HEK293T (cell line): ENCODE measurements around the gene ACOD1.

Experiments used
- CTCF ChIA-PET: fragments of 350-600 bp; formaldehyde crosslinking; extraction: SDS; loops from one replicate; lab custom pipeline; 2021; ENCODE audit warnings: antibody characterized with exemption, inconsistent platforms; lab: Yijun Ruan, JAX
- POLR2A ChIA-PET: fragments of 350-600 bp; formaldehyde crosslinking; extraction: SDS; loops from one replicate; lab custom pipeline; 2020; ENCODE audit warnings: antibody characterized with exemption, inconsistent platforms; lab: Yijun Ruan, JAX
- DNase-seq: peaks from one replicate; pipeline ENCODE4 v3.0.0; 2012; ENCODE audit warnings: mixed read lengths; ENCODE audit errors: extremely low spot score
- ARNT ChIP-seq: fragments of 450-650 bp; IDR thresholded peaks from 2 replicates; pipeline ENCODE4 v1.6.1; 2017; ENCODE audit warnings: mild to moderate bottlenecking
- BHLHE40 ChIP-seq: fragments of 450-650 bp; IDR thresholded peaks from 2 replicates; pipeline ENCODE4 v1.6.1; 2016; ENCODE audit warnings: mild to moderate bottlenecking, moderate library complexity, borderline replicate concordance
- CTBP1 ChIP-seq: fragments of 450-650 bp; IDR thresholded peaks from 2 replicates; pipeline ENCODE4 v1.6.1; 2016; ENCODE audit warnings: borderline replicate concordance
- ELF4 ChIP-seq: fragments of 450-650 bp; IDR thresholded peaks from 2 replicates; pipeline ENCODE4 v1.6.1; 2017; ENCODE audit warnings: antibody characterized with exemption
- FOXA1 ChIP-seq: fragments of 450-650 bp; IDR thresholded peaks from 2 replicates; pipeline ENCODE4 v1.6.1; 2016; ENCODE audit warnings: mild to moderate bottlenecking
- FOXK2 ChIP-seq: fragments of 450-650 bp; IDR thresholded peaks from 2 replicates; pipeline ENCODE4 v1.6.1; 2016; ENCODE audit warnings: mild to moderate bottlenecking
- FOXM1 ChIP-seq: fragments of 450-650 bp; IDR thresholded peaks from 2 replicates; pipeline ENCODE4 v1.6.1; 2017; ENCODE audit warnings: mild to moderate bottlenecking, borderline replicate concordance
- HDGF ChIP-seq: fragments of 450-650 bp; IDR thresholded peaks from 2 replicates; pipeline ENCODE4 v1.6.1; 2017; ENCODE audit warnings: antibody characterized with exemption, borderline replicate concordance
- L3MBTL2 ChIP-seq: fragments of 450-650 bp; conservative IDR thresholded peaks from 2 replicates; pipeline ENCODE4 v1.6.1; 2016; ENCODE audit warnings: mild to moderate bottlenecking
- LEF1 ChIP-seq: fragments of 450-650 bp; IDR thresholded peaks from 2 replicates; pipeline ENCODE4 v1.6.1; 2017; ENCODE audit warnings: mild to moderate bottlenecking, borderline replicate concordance
- NFRKB ChIP-seq: fragments of 450-650 bp; IDR thresholded peaks from 2 replicates; pipeline ENCODE4 v1.6.1; 2016; ENCODE audit warnings: mild to moderate bottlenecking, moderate library complexity
- SP1 ChIP-seq: fragments of 450-650 bp; IDR thresholded peaks from 2 replicates; pipeline ENCODE4 v1.6.1; 2017
- SUZ12 ChIP-seq: fragments of 450-650 bp; IDR thresholded peaks from 2 replicates; pipeline ENCODE4 v1.6.1; 2016; ENCODE audit warnings: mild to moderate bottlenecking
- TARDBP ChIP-seq: fragments of 450-650 bp; IDR thresholded peaks from 2 replicates; pipeline ENCODE4 v1.6.1; 2016
- ZNF384 ChIP-seq: fragments of 450-650 bp; IDR thresholded peaks from 2 replicates; pipeline ENCODE4 v1.6.1; 2016
- TF ChIP-seq, protein P1 (sequence below): fragments of 450-650 bp; IDR thresholded peaks from 2 replicates; pipeline ENCODE4 v1.6.1; 2016

ACOD1 gene

GRCh38 chr13:76982061-76982460 is 33.8 kb downstream of the ACOD1 start:
- CTCF ChIA-PET: interaction anchor here (2.4 to 2.8 kb wide), 3 partner anchors 9 to 98 kb away, joined by 9 to 32 read pairs (median 20); partner anchors contain the start of gene CLN5

DNA sequence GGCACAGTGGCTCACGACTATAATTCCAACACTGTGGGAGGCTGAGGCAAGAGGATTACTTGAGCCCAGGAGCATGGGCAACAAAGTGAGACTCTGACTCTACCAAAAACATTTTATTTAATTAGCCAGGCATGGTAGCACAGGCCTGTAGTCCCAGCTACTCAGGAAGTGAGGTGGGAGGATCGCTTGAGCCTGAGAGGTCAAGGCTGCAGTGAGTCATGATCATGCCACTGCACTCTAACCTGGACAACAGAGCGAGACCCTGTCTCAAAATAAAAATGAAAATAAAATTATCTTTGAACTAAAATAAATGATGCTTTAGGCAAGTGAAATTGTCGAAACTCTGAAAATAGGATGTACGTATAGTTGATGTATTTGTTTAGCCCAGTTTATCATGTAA is 35.4 kb downstream of the ACOD1 start:
- POLR2A ChIA-PET: no interaction called here
- CTCF ChIA-PET: no interaction called here
- DNase-seq: no peak
- no peak for TF ChIP-seq SUZ12
- TF ChIP-seq FOXM1: no peak
- TF ChIP-seq ELF4: no peak
- TF ChIP-seq ZNF384: no peak
- no peak for TF ChIP-seq FOXA1
- no peak for TF ChIP-seq LEF1
- no peak for TF ChIP-seq TARDBP
- TF ChIP-seq CTBP1: no peak
- TF ChIP-seq BHLHE40: no peak
- TF ChIP-seq HDGF: no peak
- no peak for TF ChIP-seq ARNT
- TF ChIP-seq SP1: no peak
- no peak for TF ChIP-seq NFRKB
- TF ChIP-seq, protein P1, sequence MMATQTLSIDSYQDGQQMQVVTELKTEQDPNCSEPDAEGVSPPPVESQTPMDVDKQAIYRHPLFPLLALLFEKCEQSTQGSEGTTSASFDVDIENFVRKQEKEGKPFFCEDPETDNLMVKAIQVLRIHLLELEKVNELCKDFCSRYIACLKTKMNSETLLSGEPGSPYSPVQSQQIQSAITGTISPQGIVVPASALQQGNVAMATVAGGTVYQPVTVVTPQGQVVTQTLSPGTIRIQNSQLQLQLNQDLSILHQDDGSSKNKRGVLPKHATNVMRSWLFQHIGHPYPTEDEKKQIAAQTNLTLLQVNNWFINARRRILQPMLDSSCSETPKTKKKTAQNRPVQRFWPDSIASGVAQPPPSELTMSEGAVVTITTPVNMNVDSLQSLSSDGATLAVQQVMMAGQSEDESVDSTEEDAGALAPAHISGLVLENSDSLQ: no peak
- no peak for TF ChIP-seq L3MBTL2
- no peak for TF ChIP-seq FOXK2

More at GRCh38 chr13:76982061-76982460, 33.8 kb downstream of the ACOD1 start:
- TF ChIP-seq BHLHE40: no peak
- TF ChIP-seq ELF4: no peak
- TF ChIP-seq, protein P1: no peak
- TF ChIP-seq FOXA1: no peak
- TF ChIP-seq SP1: no peak
- no peak for TF ChIP-seq HDGF
- POLR2A ChIA-PET: interaction anchor here (0.7 kb wide), 1 partner anchor 10 kb away, joined by 3 read pairs; the partner anchor contains the start of gene CLN5
- DNase-seq: no peak

DNA sequence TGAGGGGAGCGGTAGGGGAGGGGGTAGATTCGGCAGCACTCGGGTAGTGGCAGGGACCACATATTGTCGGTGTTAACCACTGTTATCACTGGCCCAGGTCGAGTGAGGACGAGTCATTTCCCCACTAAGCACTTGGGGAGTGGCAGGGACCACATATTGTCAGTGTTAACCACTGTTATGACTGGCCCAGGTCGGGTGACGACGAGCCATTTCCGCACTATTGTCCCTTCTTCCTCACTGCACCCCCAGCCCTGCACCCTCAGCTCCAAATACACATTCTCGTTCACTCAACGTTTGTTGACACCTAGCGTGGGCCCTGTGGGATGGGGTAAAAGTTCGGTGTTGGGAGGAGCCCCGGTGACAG is 43.1 kb downstream of the ACOD1 start:
- ChIA-PET POLR2A (interaction anchor here (0.8 to 2.5 kb wide), 12 partner anchors 9 to 112 kb away, joined by 3 to 11 read pairs (median 5); partner anchors contain the start of gene FBXL3), CTCF (interaction anchor here (0.6 to 2.7 kb wide), 2 partner anchors 10 to 601 kb away, joined by 3 to 20 read pairs; no protein-coding TSS in a partner anchor)
- DNase-seq: no peak
- TF ChIP-seq FOXA1 (no peak), BHLHE40 (no peak), ZNF384 (no peak), ELF4 (no peak), SP1 (no peak), L3MBTL2 (no peak), NFRKB (no peak), TARDBP (no peak), FOXM1 (no peak), ARNT (no peak), SUZ12 (no peak), LEF1 (no peak)
- TF ChIP-seq, protein P1: no peak

DNA sequence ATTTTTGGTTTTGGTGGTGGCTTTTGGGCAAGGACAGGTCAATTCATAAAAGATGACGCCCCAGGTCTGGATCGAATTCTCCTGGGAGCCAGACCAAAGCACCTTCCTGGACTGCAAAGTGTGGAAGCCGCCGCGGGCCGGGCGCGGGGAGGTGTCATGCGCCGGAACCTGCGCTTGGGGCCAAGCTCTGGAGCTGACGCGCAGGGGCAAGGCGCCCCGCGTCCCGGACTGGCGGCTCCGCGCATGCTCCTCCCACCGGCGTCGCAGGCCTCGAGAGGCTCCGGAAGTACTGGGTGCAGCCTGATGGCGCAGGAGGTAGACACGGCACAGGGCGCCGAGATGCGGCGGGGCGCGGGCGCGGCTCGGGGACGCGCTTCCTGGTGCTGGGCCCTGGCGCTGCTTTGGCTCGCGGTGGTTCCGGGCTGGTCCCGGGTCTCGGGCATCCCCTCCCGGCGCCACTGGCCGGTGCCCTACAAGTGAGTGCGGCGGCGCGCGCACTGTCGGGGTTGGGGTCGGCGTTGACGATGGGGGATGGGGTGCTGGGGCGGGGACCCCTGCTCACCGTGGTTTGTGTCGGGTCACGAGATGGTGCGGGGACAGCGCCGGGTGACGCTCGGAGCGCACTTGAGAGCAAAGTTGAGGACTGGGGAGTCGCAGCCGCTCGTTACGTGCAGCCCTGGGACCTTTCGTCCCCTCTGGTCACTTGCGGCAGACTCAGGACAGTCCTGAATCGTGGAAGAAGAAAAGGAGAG is 43.7 kb downstream of the ACOD1 start, which contains the start of gene CLN5:
Gene CLN5 (plus strand): TSS at position 286 of the 752 bp plus-strand sequence. CDS start 18 bp downstream, at position 304.
- CTCF ChIA-PET: interaction anchor here (0.6 to 2.7 kb wide), 5 partner anchors 10 to 1620 kb away, joined by 3 to 20 read pairs (median 9); no protein-coding TSS in a partner anchor
- POLR2A ChIA-PET: interaction anchor here (0.6 to 2.5 kb wide), 18 partner anchors 8 to 113 kb away, joined by 3 to 11 read pairs (median 4); partner anchors contain the start of genes FBXL3 and KCTD12
- peak; percentile 100 for DNase-seq
- TF ChIP-seq SUZ12 (no peak), ELF4 (peak; percentile 84), HDGF (peak; percentile 81), FOXM1 (peak; percentile 37; the same call in 1 of the 2 replicates), FOXA1 (no peak), L3MBTL2 (peak; percentile 90), SP1 (no peak), LEF1 (peak; percentile 51; the same call in 1 of the 2 replicates), TARDBP (no peak), CTBP1 (0 out of 2 replicates have a peak, but pooled peaks have one; percentile 20)

- ChIA-PET CTCF (interaction anchor here (0.6 to 1.8 kb wide), 6 partner anchors 9 to 1635 kb away, joined by 3 to 15 read pairs (median 5); no protein-coding TSS in a partner anchor), POLR2A (interaction anchor here (0.7 to 1.4 kb wide), 8 partner anchors 9 to 337 kb away, joined by 3 to 10 read pairs (median 4); partner anchors contain the start of genes FBXL3 and KCTD12)
- DNase-seq: peak; percentile 42
- TF ChIP-seq CTBP1 (no peak), ELF4 (no peak), NFRKB (no peak), HDGF (no peak), BHLHE40 (no peak), SUZ12 (no peak), L3MBTL2 (no peak), LEF1 (no peak), FOXA1 (no peak), TARDBP (no peak), SP1 (no peak), ARNT (no peak), ZNF384 (no peak)
- TF ChIP-seq, protein P1: no peak
Measured at GRCh38 chr13:76992548-76993001, 44.3 kb downstream of the ACOD1 start.
